ENCODE measurements around the gene DCDC2C.

DCDC2C gene

DNA sequence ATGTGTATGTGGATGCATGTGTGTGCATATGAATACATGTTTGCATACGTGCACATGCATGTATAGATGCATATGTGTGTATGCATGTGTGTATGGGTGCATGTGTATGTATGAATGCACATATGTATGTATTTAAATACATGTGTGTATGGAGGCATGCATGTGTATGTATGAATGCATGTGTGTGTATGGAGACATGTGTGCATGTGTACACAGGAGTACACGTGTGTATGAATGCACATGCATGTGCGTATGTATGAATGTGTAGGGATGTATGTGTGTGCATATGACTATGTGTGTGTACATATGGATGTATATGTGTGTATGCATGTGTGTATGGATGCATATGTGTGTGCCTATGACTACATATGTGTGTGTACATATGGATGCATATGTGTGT, 51.9 kb downstream of the DCDC2C start:
- no peak for DNase-seq (ENCODE audit: low read depth)
- H3K4me3 ChIP-seq (replicated peaks; ENCODE audit: low read depth, low read length) = no peak overlapping the region
- TF ChIP-seq, protein P1, sequence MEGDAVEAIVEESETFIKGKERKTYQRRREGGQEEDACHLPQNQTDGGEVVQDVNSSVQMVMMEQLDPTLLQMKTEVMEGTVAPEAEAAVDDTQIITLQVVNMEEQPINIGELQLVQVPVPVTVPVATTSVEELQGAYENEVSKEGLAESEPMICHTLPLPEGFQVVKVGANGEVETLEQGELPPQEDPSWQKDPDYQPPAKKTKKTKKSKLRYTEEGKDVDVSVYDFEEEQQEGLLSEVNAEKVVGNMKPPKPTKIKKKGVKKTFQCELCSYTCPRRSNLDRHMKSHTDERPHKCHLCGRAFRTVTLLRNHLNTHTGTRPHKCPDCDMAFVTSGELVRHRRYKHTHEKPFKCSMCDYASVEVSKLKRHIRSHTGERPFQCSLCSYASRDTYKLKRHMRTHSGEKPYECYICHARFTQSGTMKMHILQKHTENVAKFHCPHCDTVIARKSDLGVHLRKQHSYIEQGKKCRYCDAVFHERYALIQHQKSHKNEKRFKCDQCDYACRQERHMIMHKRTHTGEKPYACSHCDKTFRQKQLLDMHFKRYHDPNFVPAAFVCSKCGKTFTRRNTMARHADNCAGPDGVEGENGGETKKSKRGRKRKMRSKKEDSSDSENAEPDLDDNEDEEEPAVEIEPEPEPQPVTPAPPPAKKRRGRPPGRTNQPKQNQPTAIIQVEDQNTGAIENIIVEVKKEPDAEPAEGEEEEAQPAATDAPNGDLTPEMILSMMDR (IDR thresholded peaks at IDR 0.05; ENCODE audit: low read length, missing control alignments) = no peak

DNA sequence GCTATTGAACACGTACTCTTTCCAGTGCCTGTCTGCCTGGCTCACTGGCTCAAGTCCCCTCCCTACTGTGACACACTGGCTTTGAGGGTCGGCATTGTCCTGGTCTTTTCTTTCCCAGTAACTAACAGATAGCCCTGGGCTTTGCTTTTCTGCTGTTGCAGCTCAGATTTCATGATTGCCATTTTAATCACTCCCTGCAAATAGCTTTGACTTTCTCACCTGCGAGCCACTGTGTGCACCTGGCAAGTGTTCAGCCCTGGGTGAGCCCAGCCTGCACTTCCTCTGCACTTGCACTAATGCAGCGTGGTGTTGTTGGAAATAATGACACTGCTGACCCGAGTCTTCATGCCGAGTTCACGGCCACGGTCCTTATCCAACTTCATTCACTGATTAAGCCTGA, 52.9 kb downstream of the DCDC2C start:
- TF ChIP-seq, protein P1 (IDR thresholded peaks at IDR 0.05; ENCODE audit: low read length, missing control alignments) = no peak

DNA sequence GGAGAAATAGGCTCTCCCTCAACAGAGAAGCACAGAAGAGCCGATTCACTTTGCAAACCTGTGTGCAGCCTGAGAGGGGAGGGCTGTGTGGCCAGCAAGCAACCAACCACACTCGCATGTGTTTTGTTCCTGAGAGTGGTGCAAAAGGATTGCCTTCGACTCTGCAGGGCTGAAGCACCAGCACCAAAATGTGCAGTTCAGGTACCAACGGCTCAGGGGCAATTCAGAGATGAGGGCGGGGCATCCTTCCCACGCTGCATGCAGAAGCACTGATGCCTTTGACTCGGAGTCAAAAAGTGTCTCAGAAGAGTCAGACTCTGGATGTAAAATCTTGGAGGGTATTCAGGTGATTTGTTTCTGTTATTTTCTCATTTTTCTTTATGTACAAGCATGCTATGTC, 55.5 kb downstream of the DCDC2C start:
- H3K4me3 ChIP-seq (replicated peaks; ENCODE audit: low read depth, low read length) = no peak overlapping the region
- DNase-seq (ENCODE audit: low read depth) = no peak
- TF ChIP-seq, protein P1 (IDR thresholded peaks at IDR 0.05; ENCODE audit: low read length, missing control alignments) = no peak

More for the DNA sequence above, 52.9 kb downstream of the DCDC2C start:
- no peak for DNase-seq (ENCODE audit: low read depth)
- no peak overlapping the region for H3K4me3 ChIP-seq (replicated peaks; ENCODE audit: low read depth, low read length)

DNA sequence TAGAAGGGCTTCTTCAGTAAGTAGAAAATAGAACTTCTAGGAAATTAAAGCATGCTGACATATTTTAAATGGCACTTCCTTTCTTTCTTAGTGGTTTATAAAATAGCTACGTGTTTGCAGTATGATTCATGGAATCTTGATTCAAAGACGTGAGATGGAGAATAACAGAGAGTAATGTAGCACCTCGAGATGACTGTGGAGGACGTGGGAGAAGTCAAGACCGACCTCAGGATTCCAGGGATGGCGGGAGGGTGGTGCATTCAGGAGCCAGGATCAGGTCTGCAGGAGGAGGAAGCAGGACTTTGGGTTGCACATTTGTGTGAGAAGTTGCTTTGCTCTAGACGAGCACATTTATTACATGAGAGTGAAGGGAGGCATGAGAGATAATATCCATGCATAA, 56.0 kb downstream of the DCDC2C start:
- H3K4me3 ChIP-seq (replicated peaks; ENCODE audit: low read depth, low read length) = no peak overlapping the region
- peak; percentile 19 for DNase-seq (ENCODE audit: low read depth)
- TF ChIP-seq, protein P1 (IDR thresholded peaks at IDR 0.05; ENCODE audit: low read length, missing control alignments) = no peak

DNA sequence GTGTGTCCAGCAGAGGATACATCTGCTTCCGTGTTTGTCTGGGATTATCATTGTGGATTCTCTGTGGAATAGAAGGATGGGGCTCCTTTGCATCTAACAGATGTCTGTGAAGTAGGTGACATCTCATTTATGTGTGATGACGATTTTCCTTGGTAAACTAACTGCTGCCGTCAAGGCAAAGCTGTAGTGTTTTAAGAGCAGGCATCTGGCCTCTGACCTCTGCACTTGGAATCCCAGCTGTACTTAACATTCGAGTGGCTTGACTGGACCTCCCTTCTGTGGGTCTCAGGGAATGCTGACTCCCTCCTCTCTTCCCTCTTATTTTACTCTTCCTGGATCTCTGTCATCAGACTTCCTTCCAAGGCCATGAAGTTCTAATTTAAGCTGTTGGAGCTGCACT, 56.4 kb downstream of the DCDC2C start:
- no peak overlapping the region for H3K4me3 ChIP-seq (replicated peaks; ENCODE audit: low read depth, low read length)
- TF ChIP-seq, protein P1 (IDR thresholded peaks at IDR 0.05; ENCODE audit: low read length, missing control alignments) = no peak
- no peak for DNase-seq (ENCODE audit: low read depth)

DNA sequence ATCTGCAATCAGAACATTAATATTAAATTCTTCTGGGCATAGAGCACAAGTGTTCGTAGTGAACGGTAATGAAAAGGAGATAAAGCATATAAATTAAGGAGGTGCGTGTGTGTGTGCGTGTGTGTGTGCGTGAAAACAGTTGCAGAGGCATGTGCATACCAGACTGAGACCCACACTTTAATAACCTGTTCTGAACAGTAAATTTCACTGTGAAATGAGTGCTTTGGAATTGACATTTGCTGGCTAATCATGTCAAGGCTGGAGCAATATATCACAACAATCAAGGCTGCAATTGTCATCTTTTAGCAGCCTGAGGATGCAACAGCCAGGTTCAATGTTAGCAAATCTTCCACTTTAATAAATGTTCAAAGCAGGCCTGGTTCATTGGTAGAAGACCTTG, 57.9 kb downstream of the DCDC2C start:
- DNase-seq (ENCODE audit: low read depth) = no peak
- H3K4me3 ChIP-seq (replicated peaks; ENCODE audit: low read depth, low read length) = no peak overlapping the region
- TF ChIP-seq, protein P1 (IDR thresholded peaks at IDR 0.05; ENCODE audit: low read length, missing control alignments) = no peak

DNA sequence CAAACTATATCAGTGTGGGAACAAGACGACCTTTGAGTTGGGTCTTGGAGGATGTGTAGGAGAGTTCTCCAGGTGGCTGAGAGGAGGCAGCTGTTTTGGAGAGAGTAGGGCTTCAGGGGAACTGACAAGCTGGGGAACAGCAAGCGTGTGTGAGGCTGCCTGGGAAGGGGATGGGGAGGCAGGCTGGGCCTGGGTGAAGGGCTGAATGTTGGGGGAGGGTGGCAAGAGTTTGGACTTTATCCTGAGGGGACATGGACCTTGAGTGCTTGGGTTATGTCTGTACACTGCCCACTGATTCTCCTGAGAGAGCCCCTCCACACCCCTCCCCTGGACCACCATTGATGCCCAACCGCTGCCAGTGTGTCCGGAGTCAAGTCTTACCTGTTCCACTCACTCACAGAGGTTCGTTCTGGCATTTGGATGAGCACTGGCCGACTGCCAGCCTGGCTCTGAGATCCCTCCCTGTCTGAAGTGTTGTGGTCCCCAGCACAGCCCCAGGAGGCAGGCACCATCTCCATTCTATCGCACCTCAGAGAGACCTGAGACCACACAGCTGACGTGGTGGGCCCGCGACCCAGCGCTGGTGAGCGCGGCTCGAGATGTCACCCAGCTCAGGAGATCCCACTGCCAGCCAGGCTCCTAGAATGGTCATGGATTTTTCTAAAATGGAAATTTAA, 59.5 kb downstream of the DCDC2C start:
- no peak overlapping the region for H3K4me3 ChIP-seq (replicated peaks; ENCODE audit: low read depth, low read length)
- TF ChIP-seq, protein P1 (IDR thresholded peaks at IDR 0.05; ENCODE audit: low read length, missing control alignments) = no peak
- no peak for DNase-seq (ENCODE audit: low read depth)
